Keratinocyte (primary cell): ENCODE results near the gene MT1B. TPM values are rescaled to one million over a fixed set of nuclear protein-coding genes. Genes with fewer than 3 reads are reported as not detected.

Source experiments
- DNase-seq: peaks from one replicate; pipeline ENCODE4 v3.0.0-alpha.2; 2011; ENCODE audit warnings: low read depth, missing footprints, low spot score
- FAIRE-seq: peaks from 2 replicates; lab custom pipeline; 2011; peaks lifted over from hg19 to GRCh38; lab: Jason Lieb, UNC
- H2AFZ ChIP-seq: 2 replicates; pipeline ENCODE4 v1.6.0; 2012; ENCODE audit warnings: low read length, control low read depth, inconsistent platforms; ENCODE audit not compliant: control insufficient read depth
- H3K27ac ChIP-seq: 2 replicates; pipeline ENCODE4 v1.5.1; 2011; ENCODE audit warnings: low read length; ENCODE audit not compliant: control insufficient read depth, insufficient read depth
- H3K27me3 ChIP-seq: 3 replicates; pipeline ENCODE4 v1.6.0; 2011; ENCODE audit warnings: low read length; ENCODE audit not compliant: control insufficient read depth, insufficient read depth; ENCODE audit errors: extremely low read depth
- H3K36me3 ChIP-seq, 2 experiments: 2 replicates in 1 of 2; 3 replicates in 1 of 2; pipeline ENCODE4 v1.5.1; 2011; ENCODE audit warnings: low read length in 2 of 2, mild to moderate bottlenecking in 1 of 2; ENCODE audit not compliant: control insufficient read depth in 2 of 2, insufficient read depth in 2 of 2; ENCODE audit errors: extremely low read depth in 1 of 2
- H3K4me1 ChIP-seq: 3 replicates; pipeline ENCODE4 v1.5.1; 2011; ENCODE audit warnings: low read length; ENCODE audit not compliant: control insufficient read depth, insufficient read depth; ENCODE audit errors: extremely low read depth
- H3K4me2 ChIP-seq: 3 replicates; pipeline ENCODE4 v1.6.0; 2011; ENCODE audit warnings: low read depth, low read length; ENCODE audit not compliant: control insufficient read depth, insufficient read depth; ENCODE audit errors: extremely low read depth
- H3K4me3 ChIP-seq, 3 experiments: fragments of 200-600 bp in 1 of 3; sonication (generic) in 1 of 3; 2 replicates in 2 of 3; 3 replicates in 1 of 3; pipeline ENCODE4 v1.5.1; 2011 to 2016; ENCODE audit warnings: low read length in 3 of 3, mild to moderate bottlenecking in 3 of 3, control low read depth in 2 of 3, inconsistent platforms in 1 of 3, low read depth in 1 of 3, mixed read lengths in 1 of 3, mixed run types in 1 of 3, moderate library complexity in 1 of 3; ENCODE audit not compliant: control insufficient read depth in 2 of 3, insufficient read depth in 2 of 3; ENCODE audit errors: extremely low read depth in 1 of 3
- H3K79me2 ChIP-seq: 2 replicates; pipeline ENCODE4 v1.6.0; 2012; ENCODE audit warnings: low read length; ENCODE audit not compliant: control insufficient read depth, insufficient read depth
- H3K9ac ChIP-seq: 3 replicates; pipeline ENCODE4 v1.6.0; 2011; ENCODE audit warnings: low read length; ENCODE audit not compliant: control insufficient read depth, insufficient read depth; ENCODE audit errors: extremely low read depth
- H3K9me1 ChIP-seq: 3 replicates; pipeline ENCODE4 v1.6.0; 2011; ENCODE audit warnings: low read length; ENCODE audit not compliant: control insufficient read depth, insufficient read depth; ENCODE audit errors: extremely low read depth
- H3K9me3 ChIP-seq: 2 replicates; pipeline ENCODE4 v1.5.1; 2012; ENCODE audit warnings: low read depth, low read length; ENCODE audit not compliant: control insufficient read depth
- H4K20me1 ChIP-seq: 3 replicates; pipeline ENCODE4 v1.6.0; 2011; ENCODE audit warnings: low read length; ENCODE audit not compliant: control insufficient read depth, insufficient read depth; ENCODE audit errors: extremely low read depth
- EZH2 ChIP-seq: IDR thresholded peaks from one replicate; pipeline ENCODE4 v1.6.1; 2012; ENCODE audit warnings: inconsistent platforms, mild to moderate bottlenecking, low read length, moderate library complexity
- dilution Hi-C: fragments of 300-500 bp; cut with MboI; formaldehyde crosslinking; loops from one replicate; pipeline ENCODE4 v1.7.0; 2020; ENCODE audit warnings: low sequenced_read_pairs; ENCODE audit not compliant: extremely low pct_ligation_motif_present
- polyA plus RNA-seq, 5 experiments: library from polyadenylated mRNA; depleted of rRNA in 3 of 5; stranded (reverse) in 3 of 5; stranded (forward) in 1 of 5; unstranded in 1 of 5; fragments of >200 nt; gene quantifications; 1 replicate in 1 of 5; 2 replicates in 3 of 5; 3 replicates in 1 of 5; pipeline versions ENCODE4 v1.2.1 to v1.2.3, GENCODE V29; 2011 to 2012; ENCODE audit warnings: missing spikeins in 2 of 5, low read depth in 1 of 5, low replicate concordance in 1 of 5
- TF ChIP-seq, protein P1 (sequence below), 3 experiments: IDR thresholded peaks in 1 of 3; conservative IDR thresholded peaks in 1 of 3; optimal IDR thresholded peaks in 1 of 3; 2 replicates in 2 of 3; 3 replicates in 1 of 3; pipeline versions ENCODE3 to v1.5.1; 2011; ENCODE audit warnings: low read length in 3 of 3, mild to moderate bottlenecking in 3 of 3, moderate library complexity in 2 of 3, control low read depth in 1 of 3, inconsistent platforms in 1 of 3; ENCODE audit not compliant: insufficient read depth in 2 of 3; ENCODE audit errors: extremely low read depth in 1 of 3

MT1B gene
- polyA plus RNA-seq, 1 donor (not counting 4 experiments of a cell fraction or from before 2014, with no cell fraction given): not detected

DNA sequence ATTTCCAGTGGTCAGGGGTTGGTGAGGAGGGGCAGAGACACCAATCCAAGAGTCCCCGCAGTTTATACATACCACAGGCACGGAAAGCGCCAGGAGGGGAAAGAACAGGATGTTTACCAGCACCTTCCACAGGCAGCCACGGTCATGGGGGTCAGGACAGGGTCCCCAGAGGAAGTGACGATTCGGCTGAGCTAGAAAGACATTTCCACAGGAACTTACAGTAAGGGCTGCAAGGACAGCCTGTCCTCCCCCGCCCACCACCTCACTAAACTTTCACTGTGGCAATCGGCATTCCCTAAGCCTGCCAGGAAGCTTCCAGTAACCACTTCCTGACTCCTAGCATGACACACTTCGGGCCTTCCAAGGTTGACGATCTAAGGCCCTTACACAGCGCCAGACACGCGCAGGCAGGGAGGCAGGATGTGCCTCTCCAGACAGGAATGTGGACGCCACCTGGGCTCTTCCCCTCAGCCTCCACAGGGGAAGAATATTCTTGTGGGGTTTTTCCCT is 44.5 kb upstream of the MT1B start:
- Histone ChIP-seq H3K9me3 (no peaks in the 10 kb centered on the region), H3K9ac (peak overlapping the region; percentile 79), H3K4me2 (peak overlapping the region; percentile 81), H3K27me3 (no peaks in the 10 kb centered on the region), H3K36me3 (no peaks in the 10 kb centered on the region), H3K79me2 (no peaks in the 10 kb centered on the region), H2AFZ (no peak overlapping the region), H4K20me1 (no peaks in the 10 kb centered on the region), H3K4me1 (peaks cover 52% of the 10 kb centered on the region), H3K27ac (peak overlapping the region; percentile 95), H3K4me3 (peak overlapping the region; percentile 13 to 62 (median 57)), H3K9me1 (no peaks in the 10 kb centered on the region)
- TF ChIP-seq, protein P1, sequence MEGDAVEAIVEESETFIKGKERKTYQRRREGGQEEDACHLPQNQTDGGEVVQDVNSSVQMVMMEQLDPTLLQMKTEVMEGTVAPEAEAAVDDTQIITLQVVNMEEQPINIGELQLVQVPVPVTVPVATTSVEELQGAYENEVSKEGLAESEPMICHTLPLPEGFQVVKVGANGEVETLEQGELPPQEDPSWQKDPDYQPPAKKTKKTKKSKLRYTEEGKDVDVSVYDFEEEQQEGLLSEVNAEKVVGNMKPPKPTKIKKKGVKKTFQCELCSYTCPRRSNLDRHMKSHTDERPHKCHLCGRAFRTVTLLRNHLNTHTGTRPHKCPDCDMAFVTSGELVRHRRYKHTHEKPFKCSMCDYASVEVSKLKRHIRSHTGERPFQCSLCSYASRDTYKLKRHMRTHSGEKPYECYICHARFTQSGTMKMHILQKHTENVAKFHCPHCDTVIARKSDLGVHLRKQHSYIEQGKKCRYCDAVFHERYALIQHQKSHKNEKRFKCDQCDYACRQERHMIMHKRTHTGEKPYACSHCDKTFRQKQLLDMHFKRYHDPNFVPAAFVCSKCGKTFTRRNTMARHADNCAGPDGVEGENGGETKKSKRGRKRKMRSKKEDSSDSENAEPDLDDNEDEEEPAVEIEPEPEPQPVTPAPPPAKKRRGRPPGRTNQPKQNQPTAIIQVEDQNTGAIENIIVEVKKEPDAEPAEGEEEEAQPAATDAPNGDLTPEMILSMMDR (optimal IDR thresholded peaks at IDR 0.05 in 1 of 3, IDR thresholded peaks at IDR 0.05 in 1 of 3, conservative IDR thresholded peaks at IDR 0.05 in 1 of 3; ENCODE audit: extremely low read depth in 1 of 3, insufficient read depth in 2 of 3, low read length in 3 of 3): no peak
- no peak for TF ChIP-seq EZH2
- FAIRE-seq: peak; percentile 97
- DNase-seq: peak; percentile 97
- dilution Hi-C loops: no loop called here

DNA sequence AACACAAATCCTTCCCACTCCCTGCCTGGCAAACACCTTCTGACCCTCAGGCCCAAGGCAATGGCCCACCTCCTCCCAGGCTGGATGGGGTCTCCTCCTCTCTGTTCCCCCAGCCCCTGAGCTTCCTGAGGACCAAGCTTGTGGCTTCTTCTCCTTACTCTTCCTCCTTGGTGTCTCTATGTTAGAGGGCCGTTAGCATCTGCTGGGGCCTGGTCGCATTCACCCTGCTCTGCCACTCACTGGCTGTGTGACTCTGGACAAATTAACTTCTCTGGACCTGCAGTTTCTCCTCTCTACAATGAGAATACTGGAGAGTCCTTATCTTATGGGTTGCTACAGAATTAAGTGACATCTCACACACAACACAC is 44.0 kb upstream of the MT1B start:
- H3K9me1 ChIP-seq: no peaks in the 10 kb centered on the region
- H3K4me2 ChIP-seq: peak overlapping the region; percentile 81
- no peaks in the 10 kb centered on the region for H3K9me3 ChIP-seq
- H3K36me3 ChIP-seq: no peaks in the 10 kb centered on the region
- DNase-seq (no peak), FAIRE-seq (no peak)
- H3K4me1 ChIP-seq: peaks cover 57% of the 10 kb centered on the region
- peak overlapping the region; percentile 2 to 58 (median 26) for H3K4me3 ChIP-seq
- peak overlapping the region; percentile 95 for H3K27ac ChIP-seq
- dilution Hi-C loops: no loop called here
- H3K27me3 ChIP-seq: no peaks in the 10 kb centered on the region
- no peaks in the 10 kb centered on the region for H3K79me2 ChIP-seq
- H3K9ac ChIP-seq: peak overlapping the region; percentile 79
- no peak overlapping the region for H2AFZ ChIP-seq
- H4K20me1 ChIP-seq: no peaks in the 10 kb centered on the region
- TF ChIP-seq EZH2: no peak
- TF ChIP-seq, protein P1 (optimal IDR thresholded peaks at IDR 0.05 in 1 of 3, IDR thresholded peaks at IDR 0.05 in 1 of 3, conservative IDR thresholded peaks at IDR 0.05 in 1 of 3; ENCODE audit: extremely low read depth in 1 of 3, insufficient read depth in 2 of 3, low read length in 3 of 3): no peak
